Hematopoietic multipotent progenitor cell treated with erythropoietin and hydrocortisone succinate and interleukin-3 and kit ligand, for 8 days (in vitro differentiated cells): ENCODE results near the gene HSP90AB1.
"Not testable (repeated sequence)": the region's sequence is repeated elsewhere in the genome, so short reads cannot be mapped to it uniquely, and the experiment has no call there.

Experiments
- DNase-seq: peaks from one replicate; pipeline ENCODE4 v3.0.0-alpha.2; 2015

Gene HSP90AB1

DNA sequence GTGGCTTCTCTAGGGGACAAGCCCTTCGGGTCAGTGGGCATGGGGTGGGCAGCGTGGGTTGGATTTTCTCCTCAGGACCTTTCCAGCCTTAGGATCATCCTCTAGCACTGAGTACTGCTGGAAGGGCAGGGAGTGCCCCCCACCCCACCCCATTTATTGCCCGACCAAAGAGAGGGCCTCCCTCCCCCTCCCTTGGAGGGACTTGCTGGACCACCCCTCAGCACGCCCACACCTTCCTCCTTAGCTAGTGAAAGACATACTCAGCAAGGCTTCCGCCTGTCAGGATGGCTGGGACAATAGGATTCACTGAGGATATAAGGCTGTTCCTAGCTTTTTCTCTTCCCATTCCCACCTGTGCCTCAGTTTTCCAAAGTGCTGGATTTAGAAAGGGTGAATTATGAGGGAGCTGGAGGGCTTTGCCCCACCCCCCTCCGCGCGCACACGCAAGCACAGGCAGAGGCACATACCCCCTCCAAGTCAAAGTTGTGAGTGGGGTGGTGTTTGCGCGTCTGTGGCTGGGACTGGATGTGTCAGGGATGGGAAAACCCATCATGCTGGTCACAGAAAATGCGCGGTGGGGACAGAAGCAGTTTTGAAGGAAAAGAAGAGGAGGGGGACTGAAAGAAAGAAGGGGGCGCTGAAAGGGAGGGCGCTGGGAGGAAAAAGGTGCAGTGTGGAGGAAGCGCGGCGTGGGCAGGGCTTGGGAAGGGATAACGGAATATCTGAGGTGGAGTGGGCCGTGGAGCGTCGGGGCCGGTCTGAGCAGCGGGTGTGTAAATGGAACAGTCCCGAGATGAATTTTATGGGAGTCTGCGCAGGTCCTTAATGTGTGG lies 24.2 kb upstream of the HSP90AB1 start:
- DNase-seq: no peak

DNA sequence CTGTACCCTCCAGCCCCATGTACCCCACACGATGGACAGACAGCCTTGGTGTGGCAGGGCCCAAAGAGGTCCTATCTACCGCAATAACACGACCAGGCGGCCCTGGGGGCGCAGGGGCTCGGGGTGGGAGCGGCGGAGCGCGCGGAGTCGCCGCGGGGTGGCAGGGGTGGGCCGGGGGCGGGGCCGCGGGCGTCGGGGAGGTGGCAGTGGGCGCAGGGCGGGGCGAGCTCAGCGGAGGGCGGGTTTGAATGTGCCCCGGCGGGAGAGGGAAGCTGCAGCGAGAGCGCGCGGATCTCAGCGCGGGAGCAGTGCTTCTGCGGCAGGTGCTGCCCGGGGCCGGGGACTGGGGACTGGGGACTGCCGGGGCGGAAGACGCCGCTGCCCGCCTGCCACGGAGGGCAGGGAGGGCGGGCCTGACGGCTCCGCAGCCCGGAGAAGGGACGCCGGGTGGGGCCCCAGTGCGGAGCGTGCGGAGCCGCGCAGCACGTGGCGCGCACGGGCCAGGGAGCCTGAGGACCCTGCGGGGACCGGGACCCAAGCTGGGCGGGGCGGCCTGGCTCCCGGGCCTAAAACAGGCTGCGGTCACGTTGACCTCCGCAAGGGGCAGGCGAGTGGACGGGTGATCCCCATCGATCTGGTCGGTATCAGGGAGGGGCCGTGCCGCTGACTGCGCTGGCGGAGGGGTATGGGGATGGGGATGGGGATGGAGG lies 23.4 kb upstream of the HSP90AB1 start, which contains the start of gene SLC29A1:
Gene SLC29A1 (plus strand): TSS at position 277 of the 710 bp plus-strand sequence. CDS start 3,719 bp downstream, outside the sequence.
- DNase-seq: peak; percentile 80

DNA sequence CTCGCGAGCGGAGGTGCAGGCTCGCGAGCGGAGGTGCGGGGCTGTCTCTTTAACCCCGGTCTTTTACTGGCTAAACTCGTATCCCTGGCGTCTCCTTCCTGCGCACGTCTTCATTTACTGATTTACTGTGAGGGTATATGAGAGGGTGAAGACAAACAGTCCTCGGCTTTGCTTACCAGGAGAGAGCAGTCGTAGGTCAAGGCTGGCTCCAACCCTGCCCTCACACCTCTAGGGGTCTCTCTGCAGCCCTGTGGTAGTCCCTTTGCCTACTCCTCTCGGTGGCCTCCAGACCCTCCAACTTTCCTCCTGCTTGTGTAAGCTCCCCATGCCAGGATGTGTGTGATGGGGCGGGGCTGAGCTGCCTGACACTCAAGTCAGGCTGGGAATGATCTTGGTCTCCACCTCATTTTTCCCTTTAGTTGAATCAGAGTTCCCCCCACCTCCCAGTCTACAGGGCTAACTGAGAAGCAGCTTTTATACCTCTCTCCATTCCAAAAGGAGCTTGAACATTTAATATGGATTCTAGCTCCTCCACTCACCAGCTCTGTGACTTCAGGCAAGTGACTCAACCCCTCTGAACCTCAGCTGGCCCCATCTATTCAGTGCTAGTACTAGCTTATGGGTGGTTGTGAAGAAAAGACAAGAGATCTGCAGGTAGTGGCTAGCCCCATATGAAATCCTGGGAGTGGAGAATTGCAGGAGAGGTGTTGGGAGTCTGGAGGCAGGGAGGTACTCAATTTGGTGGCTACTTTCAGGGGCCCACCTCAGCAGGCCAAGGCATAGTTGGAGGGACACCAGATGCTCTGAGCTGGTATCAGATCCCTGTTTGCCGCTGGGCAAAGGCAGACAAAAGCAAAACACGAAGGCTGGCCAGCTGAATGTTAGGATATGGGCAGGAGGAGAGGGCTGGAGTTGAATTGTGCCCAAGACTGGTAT lies 22.6 kb upstream of the HSP90AB1 start:
- DNase-seq: peak; percentile 36

DNA sequence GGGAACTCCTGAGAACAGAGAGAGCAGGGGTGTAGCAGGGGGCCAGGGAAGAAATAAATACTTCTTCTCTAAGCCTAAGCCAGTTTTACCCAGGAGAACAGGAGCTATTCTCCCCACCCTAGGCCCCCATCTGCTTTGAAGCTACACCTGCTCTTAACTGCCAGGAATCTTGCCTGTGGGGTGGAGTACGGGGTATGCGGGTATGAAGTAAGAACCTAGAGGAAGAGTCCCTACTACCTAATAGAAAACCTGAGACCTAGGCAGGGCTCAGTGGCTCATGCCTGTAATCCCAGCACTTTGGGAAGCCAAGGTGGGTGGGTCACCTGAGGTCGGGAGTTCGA lies 22.0 kb upstream of the HSP90AB1 start:
- no peak for DNase-seq

DNA sequence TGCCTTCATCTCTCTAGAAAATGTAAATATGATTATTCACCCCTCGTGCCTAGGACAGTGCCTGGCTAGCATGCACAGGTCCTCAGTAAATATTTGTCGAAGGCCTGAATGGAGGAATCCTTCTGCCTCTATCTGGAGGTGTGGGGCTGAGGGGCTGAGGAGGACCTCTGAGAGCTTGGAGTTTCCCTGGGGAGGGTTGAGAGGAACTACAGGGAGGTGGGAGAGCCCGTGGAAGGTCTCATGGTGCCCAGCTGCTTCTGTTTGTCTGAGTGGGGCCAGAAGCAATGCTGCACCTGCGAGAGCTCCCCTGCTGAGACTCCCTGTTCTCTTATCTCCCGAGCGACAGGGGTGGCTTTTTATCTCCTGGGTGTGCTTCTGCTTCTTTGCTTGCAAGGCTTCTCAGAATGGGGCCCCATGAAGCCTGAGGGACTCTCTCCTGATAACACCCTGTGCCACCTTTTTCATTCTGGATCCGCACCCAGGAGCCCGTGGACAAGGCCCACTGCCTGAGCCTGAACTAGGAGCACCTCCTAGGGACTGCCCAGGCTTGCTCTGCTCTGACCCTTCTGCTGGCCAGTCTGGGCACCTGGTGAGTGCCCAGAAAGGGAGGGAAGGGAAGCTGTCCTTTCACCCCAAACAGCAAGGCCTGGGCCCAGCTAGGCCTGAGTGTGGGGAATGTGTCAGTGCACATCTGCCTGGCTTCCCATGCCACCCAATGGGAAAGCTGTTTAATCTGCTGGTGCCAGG lies 21.1 kb upstream of the HSP90AB1 start:
- peak; percentile 97 for DNase-seq

DNA sequence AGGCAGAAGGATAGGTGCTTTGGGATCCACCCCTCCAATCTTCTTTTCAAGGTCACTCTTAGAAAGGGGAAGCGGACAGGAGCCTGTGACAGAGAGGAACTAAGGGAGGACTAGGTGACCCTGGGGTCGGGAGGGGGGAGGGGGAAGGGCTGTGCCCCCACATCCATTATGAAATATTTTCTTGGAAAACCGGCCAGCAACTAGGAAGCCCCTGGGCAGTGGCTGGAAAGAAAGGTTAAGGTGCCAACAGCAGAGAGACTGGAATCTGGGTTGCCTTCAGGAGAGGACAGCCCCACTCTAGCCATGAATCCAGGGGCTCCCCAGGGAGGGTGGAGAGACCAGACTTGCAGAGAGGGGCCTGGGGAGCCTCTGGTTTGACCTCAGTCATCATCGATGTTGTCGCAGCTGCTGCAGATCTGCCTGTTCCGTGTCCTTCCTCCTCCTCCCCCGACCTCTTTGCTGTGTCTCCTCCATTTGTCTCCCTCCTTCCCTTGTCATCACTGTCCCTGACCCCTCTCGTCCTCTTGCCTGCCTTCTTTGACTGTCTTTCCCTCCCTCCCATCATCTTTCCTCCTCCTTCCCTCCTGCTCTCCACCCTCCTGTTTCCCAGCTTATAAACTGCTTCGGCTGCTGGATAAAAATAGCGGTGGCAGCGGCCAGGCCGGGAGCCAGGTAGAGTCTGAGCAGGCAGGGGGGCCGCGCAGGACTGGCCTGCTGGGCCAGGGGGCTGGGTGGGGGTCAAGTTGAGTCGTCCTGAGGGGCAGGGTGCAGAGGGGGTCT lies 20.3 kb upstream of the HSP90AB1 start:
- DNase-seq: no peak

DNA sequence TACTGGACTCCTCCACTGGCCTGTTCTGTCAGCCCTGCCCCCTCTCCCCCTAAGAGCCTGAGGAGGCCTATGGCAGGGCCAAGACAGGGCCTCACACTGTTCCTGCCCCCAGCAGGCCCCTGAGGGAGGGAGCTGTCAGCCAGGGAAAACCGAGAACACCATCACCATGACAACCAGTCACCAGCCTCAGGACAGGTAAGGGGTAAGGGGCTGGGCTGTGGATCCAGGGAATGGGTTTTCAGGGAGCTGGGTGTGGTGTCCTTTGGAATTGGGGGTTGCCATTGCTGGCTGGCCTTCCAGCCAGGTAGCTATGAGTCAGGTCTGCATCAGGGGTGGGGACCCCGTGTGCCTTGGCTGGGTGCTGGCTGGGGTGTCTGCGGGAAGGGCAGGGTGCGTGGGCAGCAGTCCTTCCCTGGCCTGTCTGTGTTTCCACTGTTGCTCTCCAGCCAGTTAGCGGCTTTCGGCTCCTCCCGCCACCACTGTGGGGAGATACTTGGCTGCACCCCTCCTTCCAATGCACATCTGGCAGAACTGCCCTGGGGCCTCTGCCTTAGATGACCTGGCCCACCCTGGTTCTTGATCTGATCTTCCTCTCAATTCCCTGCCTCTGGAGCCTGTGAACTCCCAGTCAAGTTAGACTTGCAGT lies 19.6 kb upstream of the HSP90AB1 start:
- DNase-seq: peak; percentile 57

DNA sequence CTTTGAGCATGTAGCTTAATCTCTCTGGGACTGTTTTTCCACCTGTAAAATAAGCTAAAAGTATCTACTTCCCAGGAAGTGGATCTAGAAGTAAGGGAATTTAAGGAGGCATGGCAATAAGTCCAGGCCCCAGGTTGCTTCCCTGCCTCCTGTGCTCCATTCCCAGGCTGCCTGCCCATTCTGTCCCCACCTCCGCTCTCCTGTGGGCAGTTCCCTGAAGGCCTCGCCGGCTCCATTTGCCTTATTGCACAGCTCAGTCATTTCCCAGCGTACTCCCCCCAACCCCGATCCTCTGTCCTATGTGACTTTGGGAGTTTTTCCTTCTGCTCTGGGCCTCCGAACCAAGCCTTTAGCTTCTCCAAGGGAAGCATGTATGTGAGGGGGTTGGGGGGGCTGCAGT lies 18.9 kb upstream of the HSP90AB1 start:
- DNase-seq: no peak

DNA sequence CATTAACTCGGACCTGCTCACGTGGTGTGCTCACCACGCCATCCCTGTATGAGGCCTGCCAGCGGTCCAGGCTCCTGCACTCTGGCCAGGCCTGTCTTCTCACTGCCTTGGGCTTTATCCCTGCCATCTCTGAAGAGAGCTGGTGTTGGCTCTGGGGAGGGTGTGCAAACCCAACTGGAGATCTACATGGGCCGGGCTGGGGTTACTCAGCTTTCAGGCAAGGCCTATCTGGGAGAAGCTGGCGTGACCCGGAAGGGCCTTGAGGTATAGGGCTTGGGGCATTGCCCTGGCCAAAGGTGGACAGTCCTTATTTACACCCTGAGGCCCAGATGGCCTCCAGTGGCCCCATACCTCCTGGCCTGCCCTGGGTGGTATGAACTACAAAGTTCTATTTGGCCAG lies 18.5 kb upstream of the HSP90AB1 start:
- no peak for DNase-seq

DNA sequence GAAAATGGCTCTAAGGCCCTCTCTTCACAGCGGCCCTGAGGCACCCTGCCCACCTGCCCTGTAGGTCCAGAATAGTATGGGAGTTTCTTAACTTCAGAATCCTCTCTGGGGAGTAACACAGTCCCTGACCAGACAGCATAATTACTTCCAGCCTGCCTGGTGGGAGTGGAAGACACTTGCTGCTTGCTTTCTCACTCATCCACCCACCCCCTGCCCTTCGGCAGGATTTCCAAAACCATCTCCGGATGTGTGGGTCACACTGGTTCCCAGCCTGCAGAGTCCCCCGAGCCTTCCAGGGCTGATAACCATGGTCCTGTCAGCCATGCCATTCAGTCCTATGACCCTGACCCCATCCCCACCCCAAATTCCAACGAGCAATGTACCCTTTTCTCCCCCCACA lies 18.1 kb upstream of the HSP90AB1 start:
- no peak for DNase-seq

DNA sequence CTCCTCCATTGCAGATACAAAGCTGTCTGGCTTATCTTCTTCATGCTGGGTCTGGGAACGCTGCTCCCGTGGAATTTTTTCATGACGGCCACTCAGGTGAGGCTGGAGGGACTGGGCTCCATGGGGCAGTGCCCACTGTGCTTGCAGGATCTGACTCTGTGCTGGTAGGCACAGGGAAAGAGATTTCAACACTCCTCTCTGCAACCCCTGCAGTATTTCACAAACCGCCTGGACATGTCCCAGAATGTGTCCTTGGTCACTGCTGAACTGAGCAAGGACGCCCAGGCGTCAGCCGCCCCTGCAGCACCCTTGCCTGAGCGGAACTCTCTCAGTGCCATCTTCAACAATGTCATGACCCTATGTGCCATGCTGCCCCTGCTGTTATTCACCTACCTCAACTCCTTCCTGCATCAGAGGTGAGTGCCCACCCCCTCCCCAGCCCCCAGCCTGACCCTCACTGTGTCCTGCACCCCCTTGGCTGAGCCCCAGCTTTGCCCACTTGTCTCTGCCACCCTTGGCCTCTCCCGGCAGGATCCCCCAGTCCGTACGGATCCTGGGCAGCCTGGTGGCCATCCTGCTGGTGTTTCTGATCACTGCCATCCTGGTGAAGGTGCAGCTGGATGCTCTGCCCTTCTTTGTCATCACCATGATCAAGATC lies 17.4 kb upstream of the HSP90AB1 start:
- DNase-seq: no peak

DNA sequence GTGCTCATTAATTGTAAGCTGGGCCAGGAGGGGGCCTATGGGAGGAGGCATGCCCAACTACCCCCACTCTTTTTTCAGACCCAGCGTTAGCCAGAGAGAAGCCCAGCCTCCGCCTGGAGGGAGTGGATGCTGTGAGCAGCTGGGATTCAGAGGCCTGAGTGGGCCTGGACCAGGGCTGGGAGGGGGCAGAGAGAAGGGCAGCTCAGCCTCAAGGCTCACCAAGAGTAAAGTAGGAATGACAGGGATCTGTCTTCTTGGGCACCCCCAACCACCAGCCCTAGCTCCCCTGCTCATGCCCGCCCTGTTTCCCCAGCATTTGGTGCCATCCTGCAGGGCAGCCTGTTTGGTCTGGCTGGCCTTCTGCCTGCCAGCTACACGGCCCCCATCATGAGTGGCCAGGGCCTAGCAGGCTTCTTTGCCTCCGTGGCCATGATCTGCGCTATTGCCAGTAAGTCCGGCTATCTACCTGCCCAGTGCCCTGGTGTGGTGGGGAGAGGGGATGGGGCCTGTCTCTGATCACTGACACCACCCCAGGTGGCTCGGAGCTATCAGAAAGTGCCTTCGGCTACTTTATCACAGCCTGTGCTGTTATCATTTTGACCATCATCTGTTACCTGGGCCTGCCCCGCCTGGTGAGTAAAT lies 16.7 kb upstream of the HSP90AB1 start:
- DNase-seq: no peak

DNA sequence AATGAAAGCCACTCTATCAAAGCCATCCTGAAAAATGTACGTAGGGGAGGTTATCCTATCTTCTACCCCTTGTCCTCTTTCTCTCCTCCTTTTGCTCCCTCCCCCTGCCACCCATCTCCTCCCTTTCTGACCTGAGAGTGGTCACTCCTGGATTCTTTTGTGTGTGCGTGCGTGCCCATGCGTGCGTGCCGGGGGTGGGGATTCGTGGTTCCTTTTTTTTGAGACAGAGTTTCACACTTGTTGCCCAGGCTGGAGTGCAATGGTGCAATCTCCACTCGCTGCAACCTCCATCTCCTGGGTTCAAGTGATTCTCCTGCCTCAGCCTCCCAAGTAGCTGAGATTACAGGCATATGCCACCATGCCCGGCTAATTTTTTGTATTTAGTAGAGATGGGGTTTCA lies 15.5 kb upstream of the HSP90AB1 start:
- not testable (repeated sequence) for DNase-seq

DNA sequence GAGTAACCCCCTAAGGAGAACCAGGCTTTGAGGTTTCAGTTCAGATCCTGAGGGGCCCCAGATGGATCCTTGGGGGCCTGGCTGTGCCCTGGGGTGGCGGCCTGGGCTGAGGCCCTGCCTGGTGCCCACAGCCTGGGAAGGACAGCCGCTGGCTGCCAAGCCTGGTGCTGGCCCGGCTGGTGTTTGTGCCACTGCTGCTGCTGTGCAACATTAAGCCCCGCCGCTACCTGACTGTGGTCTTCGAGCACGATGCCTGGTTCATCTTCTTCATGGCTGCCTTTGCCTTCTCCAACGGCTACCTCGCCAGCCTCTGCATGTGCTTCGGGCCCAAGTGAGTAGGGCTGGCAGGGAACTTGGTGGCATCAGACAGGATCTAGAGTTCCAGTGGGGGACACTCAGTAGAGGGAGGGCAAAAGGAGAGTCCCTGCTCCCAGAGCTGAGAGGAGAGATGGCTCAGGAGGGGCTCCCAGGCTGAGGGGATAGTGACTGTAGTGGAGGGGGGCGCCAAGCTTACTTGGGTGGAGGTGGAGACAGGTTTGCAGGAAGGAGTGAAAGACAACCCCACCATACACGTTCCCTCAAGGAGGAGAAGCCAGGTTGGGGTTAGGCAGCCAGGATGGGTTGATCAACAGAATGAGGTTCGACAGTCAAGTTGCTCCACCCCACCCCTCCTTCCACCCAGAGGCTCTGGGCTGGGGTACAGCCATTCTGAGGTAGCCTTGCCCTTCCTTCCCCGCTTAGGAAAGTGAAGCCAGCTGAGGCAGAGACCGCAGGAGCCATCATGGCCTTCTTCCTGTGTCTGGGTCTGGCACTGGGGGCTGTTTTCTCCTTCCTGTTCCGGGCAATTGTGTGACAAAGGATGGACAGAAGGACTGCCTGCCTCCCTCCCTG lies 14.0 kb upstream of the HSP90AB1 start:
- no peak for DNase-seq

DNA sequence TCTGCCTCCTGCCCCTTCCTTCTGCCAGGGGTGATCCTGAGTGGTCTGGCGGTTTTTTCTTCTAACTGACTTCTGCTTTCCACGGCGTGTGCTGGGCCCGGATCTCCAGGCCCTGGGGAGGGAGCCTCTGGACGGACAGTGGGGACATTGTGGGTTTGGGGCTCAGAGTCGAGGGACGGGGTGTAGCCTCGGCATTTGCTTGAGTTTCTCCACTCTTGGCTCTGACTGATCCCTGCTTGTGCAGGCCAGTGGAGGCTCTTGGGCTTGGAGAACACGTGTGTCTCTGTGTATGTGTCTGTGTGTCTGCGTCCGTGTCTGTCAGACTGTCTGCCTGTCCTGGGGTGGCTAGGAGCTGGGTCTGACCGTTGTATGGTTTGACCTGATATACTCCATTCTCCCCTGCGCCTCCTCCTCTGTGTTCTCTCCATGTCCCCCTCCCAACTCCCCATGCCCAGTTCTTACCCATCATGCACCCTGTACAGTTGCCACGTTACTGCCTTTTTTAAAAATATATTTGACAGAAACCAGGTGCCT lies 13.3 kb upstream of the HSP90AB1 start:
- no peak for DNase-seq

DNA sequence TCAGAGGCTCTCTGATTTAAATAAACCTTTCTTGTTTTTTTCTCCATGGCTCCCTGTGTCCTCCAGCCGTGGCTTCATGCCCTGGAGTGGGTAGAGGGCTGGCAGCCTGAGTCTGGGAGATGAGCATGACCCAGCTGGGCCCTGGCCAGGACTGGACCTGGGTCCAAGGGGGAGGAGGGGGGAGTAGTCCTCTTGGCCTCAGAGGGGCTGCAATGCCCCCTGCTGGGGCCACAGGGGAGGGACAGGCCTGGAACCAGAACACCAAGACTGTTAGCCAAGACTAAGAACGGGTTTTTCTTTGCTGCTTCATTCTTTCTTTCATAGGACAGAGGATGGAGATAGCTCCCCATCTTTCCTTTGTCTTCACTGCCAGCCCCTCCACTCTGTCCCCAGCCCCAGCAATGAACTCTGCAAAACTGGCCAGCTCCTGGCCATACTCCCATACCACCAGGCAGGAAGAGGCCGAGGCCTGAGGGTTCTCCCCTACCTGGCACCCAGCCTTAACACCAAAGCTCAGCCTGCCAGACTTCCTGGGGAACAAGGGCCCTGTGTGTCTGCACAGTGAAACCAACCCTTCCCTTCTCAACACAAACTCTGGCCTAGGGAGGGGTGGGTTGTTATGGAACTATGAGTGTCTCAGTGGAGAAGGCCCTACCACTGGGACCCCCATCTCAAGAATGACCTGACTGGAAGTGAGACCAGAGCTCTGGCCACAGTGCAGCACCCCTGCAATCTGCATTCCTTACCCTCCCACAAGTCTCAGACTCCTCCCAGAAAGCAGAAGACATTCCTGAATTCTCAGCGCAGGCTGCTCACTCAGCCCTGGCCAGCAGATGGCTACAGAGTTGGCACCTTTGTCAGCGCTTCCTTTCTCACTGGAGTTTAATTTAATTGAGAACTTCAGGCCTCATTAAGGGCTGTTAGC lies 12.5 kb upstream of the HSP90AB1 start:
- peak; percentile 54 for DNase-seq

DNA sequence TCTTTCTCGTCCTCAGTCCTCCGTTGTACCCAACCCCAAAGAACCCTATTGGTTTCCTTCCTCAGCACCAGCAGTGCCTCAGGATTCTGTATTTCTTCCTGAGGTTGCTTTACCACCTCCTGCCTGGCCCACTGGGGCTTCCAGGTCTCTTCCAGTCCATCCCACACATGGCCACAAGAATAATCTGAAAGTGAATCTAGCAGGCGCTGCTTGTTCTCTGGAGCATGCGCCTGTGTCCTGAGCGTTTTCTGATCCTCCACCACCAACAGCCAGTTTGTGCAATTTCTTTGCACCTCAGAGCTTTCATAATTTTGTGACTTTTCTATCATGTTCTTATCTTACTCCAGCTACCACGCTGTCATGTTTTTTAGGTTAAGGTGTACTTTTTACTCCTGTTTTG lies 11.6 kb upstream of the HSP90AB1 start:
- no peak for DNase-seq
